WTC11 (cell line): ENCODE data around the gene NFAM1. TPM values are rescaled to one million over a fixed set of nuclear protein-coding genes. Genes with fewer than 3 reads are reported as not detected.

ENCODE experiments used
- ATAC-seq: fragments of 200-7000 bp; cut with Tn5 transposase; 2 replicates; pipeline ENCODE4 v1.10.0; 2021; ENCODE audit warnings: mild to moderate bottlenecking, moderate library complexity
- CTCF ChIA-PET: fragments of 300-600 bp; sonication (Branson Sonifier 250); formaldehyde crosslinking; loops from one replicate; lab custom pipeline; 2021; ENCODE audit warnings: antibody characterized with exemption; lab: Charles Lee
- POLR2A ChIA-PET: fragments of 350-600 bp; sonication (Branson Sonifier 250); formaldehyde crosslinking; loops from one replicate; lab custom pipeline; 2021; ENCODE audit warnings: antibody characterized with exemption; lab: Charles Lee
- DNase-seq: peaks from one replicate; pipeline ENCODE4 v3.0.0; 2021; ENCODE audit warnings: low spot score
- H3K27ac Mint-ChIP-seq: 2 replicates; pipeline ENCODE4 v1.8.0; 2021; ENCODE audit warnings: mixed read lengths
- H3K27me3 Mint-ChIP-seq: 2 replicates; pipeline ENCODE4 v1.8.0; 2021; ENCODE audit warnings: low read depth, mild to moderate bottlenecking, moderate library complexity, mixed read lengths
- H3K36me3 Mint-ChIP-seq: 2 replicates; pipeline ENCODE4 v1.8.0; 2021; ENCODE audit warnings: mixed read lengths
- H3K4me1 Mint-ChIP-seq: 2 replicates; pipeline ENCODE4 v1.8.0; 2022; ENCODE audit warnings: mixed read lengths
- H3K4me3 Mint-ChIP-seq: 2 replicates; pipeline ENCODE4 v1.8.0; 2021; ENCODE audit warnings: mild to moderate bottlenecking, moderate library complexity, mixed read lengths
- H3K9me3 Mint-ChIP-seq: 2 replicates; pipeline ENCODE4 v1.8.0; 2021; ENCODE audit warnings: mixed read lengths
- ATF6 ChIP-seq: sonication (generic); formaldehyde crosslinking; IDR thresholded peaks from 2 replicates; pipeline ENCODE4 v1.8.1; 2023; ENCODE audit warnings: mild to moderate bottlenecking, missing genetic modification reagents
- CBFB ChIP-seq: sonication (generic); formaldehyde crosslinking; IDR thresholded peaks from 2 replicates; pipeline ENCODE4 v1.8.1; 2022; ENCODE audit warnings: mild to moderate bottlenecking, low read depth, missing genetic modification reagents
- CREB1 ChIP-seq: sonication (generic); formaldehyde crosslinking; IDR thresholded peaks from 2 replicates; pipeline ENCODE4 v1.8.0; 2023; ENCODE audit warnings: mild to moderate bottlenecking, missing genetic modification reagents
- E2F1 ChIP-seq: sonication (generic); formaldehyde crosslinking; IDR thresholded peaks from 2 replicates; pipeline ENCODE4 v1.8.0; 2022; ENCODE audit warnings: mild to moderate bottlenecking, missing genetic modification reagents
- ETV6 ChIP-seq: sonication (generic); formaldehyde crosslinking; IDR thresholded peaks from 2 replicates; pipeline ENCODE4 v1.8.1; 2022; ENCODE audit warnings: mild to moderate bottlenecking, missing genetic modification reagents
- FOXK1 ChIP-seq: sonication (generic); formaldehyde crosslinking; IDR thresholded peaks from 2 replicates; pipeline ENCODE4 v1.8.0; 2022; ENCODE audit warnings: mild to moderate bottlenecking, moderate library complexity, missing genetic modification reagents
- MXD4 ChIP-seq: fragments of 250-450 bp; sonication (Bioruptor Pico); IDR thresholded peaks from 2 replicates; pipeline ENCODE4 v1.8.0; 2021; ENCODE audit warnings: mild to moderate bottlenecking, moderate library complexity, borderline replicate concordance
- NFE2L1 ChIP-seq: sonication (generic); formaldehyde crosslinking; IDR thresholded peaks from 2 replicates; pipeline ENCODE4 v1.8.1; 2023; ENCODE audit warnings: missing genetic modification reagents
- NR1H2 ChIP-seq: sonication (generic); formaldehyde crosslinking; IDR thresholded peaks from 2 replicates; pipeline ENCODE4 v1.9.0; 2021; ENCODE audit warnings: mild to moderate bottlenecking, moderate library complexity, missing genetic modification reagents
- NR2C2 ChIP-seq: sonication (generic); formaldehyde crosslinking; IDR thresholded peaks from 2 replicates; pipeline ENCODE4 v1.8.0; 2022; ENCODE audit warnings: mild to moderate bottlenecking, missing genetic modification reagents
- OVOL2 ChIP-seq: fragments of 250-450 bp; sonication (Bioruptor Pico); IDR thresholded peaks from 2 replicates; pipeline ENCODE4 v1.9.0; 2021; ENCODE audit warnings: mild to moderate bottlenecking, borderline replicate concordance
- PRRX2 ChIP-seq: fragments of 250-450 bp; sonication (Bioruptor Pico); IDR thresholded peaks from 2 replicates; pipeline ENCODE4 v1.8.0; 2021; ENCODE audit warnings: mild to moderate bottlenecking
- SMAD3 ChIP-seq: sonication (generic); formaldehyde crosslinking; IDR thresholded peaks from 2 replicates; pipeline ENCODE4 v1.8.0; 2022; ENCODE audit warnings: missing genetic modification reagents, mild to moderate bottlenecking, borderline replicate concordance
- SOX15 ChIP-seq: fragments of 250-450 bp; sonication (Bioruptor Pico); IDR thresholded peaks from 2 replicates; pipeline ENCODE4 v1.9.0; 2021; ENCODE audit warnings: mild to moderate bottlenecking
- TP53 ChIP-seq: sonication (generic); formaldehyde crosslinking; IDR thresholded peaks from 2 replicates; pipeline ENCODE4 v1.8.1; 2023; ENCODE audit warnings: mild to moderate bottlenecking, missing genetic modification reagents
- ZNF232 ChIP-seq: sonication (generic); formaldehyde crosslinking; IDR thresholded peaks from 2 replicates; pipeline ENCODE4 v1.8.0; 2022; ENCODE audit warnings: mild to moderate bottlenecking, missing genetic modification reagents
- ZNF416 ChIP-seq: fragments of 250-450 bp; sonication (Bioruptor Pico); IDR thresholded peaks from 2 replicates; pipeline ENCODE4 v1.9.0; 2021; ENCODE audit warnings: mild to moderate bottlenecking, inconsistent platforms
- ZNF532 ChIP-seq: fragments of 250-450 bp; sonication (Bioruptor Pico); IDR thresholded peaks from 2 replicates; pipeline ENCODE4 v1.9.0; 2021; ENCODE audit warnings: mild to moderate bottlenecking, borderline replicate concordance
- total RNA-seq: library from RNA; stranded (reverse); gene quantifications from 3 replicates; pipeline ENCODE4 v1.2.3, GENCODE V29; 2021
- TF ChIP-seq, protein P1 (sequence below): fragments of 200-600 bp; IDR thresholded peaks from 2 replicates; pipeline ENCODE4 v1.8.0; 2022; ENCODE audit warnings: antibody characterized with exemption

Gene NFAM1
- total RNA-seq, 1 experiment from 2014 or later = 1.6 TPM

DNA sequence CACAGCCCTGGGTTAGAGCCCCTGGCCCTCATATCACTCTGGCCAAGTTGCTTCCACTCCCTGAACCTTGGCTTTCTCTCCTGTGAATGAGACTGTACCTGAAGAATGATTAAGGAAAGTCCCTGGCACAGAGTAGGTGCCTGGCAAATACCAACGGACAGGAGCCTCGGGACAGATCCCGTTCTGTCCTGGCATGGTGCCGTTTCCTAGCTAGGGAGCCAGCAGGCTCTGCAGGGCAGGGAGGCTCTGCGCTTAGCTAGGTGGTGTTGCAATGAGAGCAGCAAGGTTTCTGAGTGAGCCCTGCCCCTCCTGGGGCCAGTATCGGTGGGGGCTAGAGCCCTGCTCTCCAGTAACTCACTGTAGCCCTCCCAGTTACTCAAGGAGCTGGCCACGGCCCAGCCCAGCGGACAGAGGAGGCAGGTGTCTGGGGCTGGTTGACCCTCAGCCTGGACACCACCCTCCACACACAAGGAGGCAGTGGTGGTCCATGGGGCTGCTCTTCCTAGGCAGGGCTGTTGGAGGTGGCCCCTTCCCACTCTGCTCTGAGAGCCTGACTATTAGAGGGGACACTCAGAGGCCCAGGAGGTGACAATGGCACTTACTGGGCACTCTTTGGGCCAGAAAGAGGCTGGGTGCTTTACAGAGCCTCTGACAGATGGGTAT, 74.4 kb downstream of the NFAM1 start:
- H3K4me3 Mint-ChIP-seq = no peak overlapping the region
- ChIA-PET CTCF (interaction anchor here (1.5 to 1.6 kb wide), 3 partner anchors 17 to 86 kb away, joined by 4 to 7 read pairs (median 4); no protein-coding TSS in a partner anchor), POLR2A (interaction anchor here (0.9 kb wide), 1 partner anchor 11 kb away, joined by 3 read pairs; no protein-coding TSS in a partner anchor)
- no peaks in the 10 kb centered on the region for H3K9me3 Mint-ChIP-seq
- peaks cover 19% of the 10 kb centered on the region for H3K4me1 Mint-ChIP-seq
- peaks cover 12% of the 10 kb centered on the region for H3K27me3 Mint-ChIP-seq
- no peak for DNase-seq
- TF ChIP-seq FOXK1 (CRISPR knock-in tag) (no peak), TP53 (no peak), ATF6 (CRISPR knock-in tag) (no peak), ZNF416 (no peak), OVOL2 (no peak), ZNF532 (CRISPR knock-in tag) (no peak), PRRX2 (no peak), NR1H2 (CRISPR knock-in tag) (no peak), E2F1 (no peak), SOX15 (CRISPR knock-in tag) (no peak), CBFB (no peak), SMAD3 (CRISPR knock-in tag) (no peak), MXD4 (CRISPR knock-in tag) (no peak), CREB1 (CRISPR knock-in tag) (no peak), ZNF232 (CRISPR knock-in tag) (no peak), ETV6 (CRISPR knock-in tag) (no peak)
- TF ChIP-seq, protein P1, sequence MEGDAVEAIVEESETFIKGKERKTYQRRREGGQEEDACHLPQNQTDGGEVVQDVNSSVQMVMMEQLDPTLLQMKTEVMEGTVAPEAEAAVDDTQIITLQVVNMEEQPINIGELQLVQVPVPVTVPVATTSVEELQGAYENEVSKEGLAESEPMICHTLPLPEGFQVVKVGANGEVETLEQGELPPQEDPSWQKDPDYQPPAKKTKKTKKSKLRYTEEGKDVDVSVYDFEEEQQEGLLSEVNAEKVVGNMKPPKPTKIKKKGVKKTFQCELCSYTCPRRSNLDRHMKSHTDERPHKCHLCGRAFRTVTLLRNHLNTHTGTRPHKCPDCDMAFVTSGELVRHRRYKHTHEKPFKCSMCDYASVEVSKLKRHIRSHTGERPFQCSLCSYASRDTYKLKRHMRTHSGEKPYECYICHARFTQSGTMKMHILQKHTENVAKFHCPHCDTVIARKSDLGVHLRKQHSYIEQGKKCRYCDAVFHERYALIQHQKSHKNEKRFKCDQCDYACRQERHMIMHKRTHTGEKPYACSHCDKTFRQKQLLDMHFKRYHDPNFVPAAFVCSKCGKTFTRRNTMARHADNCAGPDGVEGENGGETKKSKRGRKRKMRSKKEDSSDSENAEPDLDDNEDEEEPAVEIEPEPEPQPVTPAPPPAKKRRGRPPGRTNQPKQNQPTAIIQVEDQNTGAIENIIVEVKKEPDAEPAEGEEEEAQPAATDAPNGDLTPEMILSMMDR = no peak
- no peak overlapping the region for H3K27ac Mint-ChIP-seq
- peaks cover 3% of the 10 kb centered on the region; the same call in 1 of the 2 replicates for H3K36me3 Mint-ChIP-seq
- no peak for ATAC-seq

DNA sequence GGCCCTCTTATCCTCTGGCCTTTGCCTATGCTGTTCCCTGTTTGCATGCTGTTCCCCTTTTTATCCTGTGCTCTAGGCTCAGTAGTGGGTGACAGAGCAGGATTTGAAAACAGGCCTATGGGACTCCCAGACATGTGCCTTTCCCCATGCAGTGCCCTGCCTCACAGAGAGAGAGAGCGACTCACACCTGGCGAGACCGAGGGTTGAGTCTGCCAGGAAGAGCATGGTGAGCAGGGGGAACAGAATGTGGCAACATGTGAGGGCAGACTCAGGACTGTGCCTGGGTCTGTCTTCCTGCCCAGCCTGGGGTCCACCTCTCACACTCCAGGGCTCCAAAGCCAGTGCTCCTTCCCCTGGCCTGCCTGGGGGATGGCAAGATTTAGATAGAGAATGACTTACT, 75.0 kb downstream of the NFAM1 start:
- H3K9me3 Mint-ChIP-seq = no peaks in the 10 kb centered on the region
- peaks cover 16% of the 10 kb centered on the region for H3K4me1 Mint-ChIP-seq
- H3K27ac Mint-ChIP-seq = no peak overlapping the region
- DNase-seq = no peak
- POLR2A ChIA-PET = no interaction called here
- no peak overlapping the region for H3K4me3 Mint-ChIP-seq
- H3K36me3 Mint-ChIP-seq = peaks cover under 1% of the 10 kb centered on the region; the same call in 1 of the 2 replicates
- no peak for ATAC-seq
- CTCF ChIA-PET = interaction anchor here (1.5 to 1.6 kb wide), 3 partner anchors 18 to 87 kb away, joined by 4 to 7 read pairs (median 4); no protein-coding TSS in a partner anchor
- TF ChIP-seq NR2C2 (CRISPR knock-in tag) (no peak), NFE2L1 (CRISPR knock-in tag) (no peak)
- peaks cover 12% of the 10 kb centered on the region for H3K27me3 Mint-ChIP-seq
